Spleen (tissue), 7 donors: ENCODE results near the gene SUCLA2.

ENCODE experiments used
- POLR2A ChIP-seq, 3 donors: fragments of 450-650 bp; IDR thresholded peaks; one replicate each; pipeline ENCODE4 v1.5.1; 2017; ENCODE audit warnings: antibody characterized with exemption in 3 of 3, mild to moderate bottlenecking in 1 of 3
- POLR2AphosphoS5 ChIP-seq, 3 donors: sonication (generic); formaldehyde crosslinking; IDR thresholded peaks; one replicate each; pipeline ENCODE4 v1.5.1; 2017; ENCODE audit warnings: antibody characterized with exemption in 3 of 3
- TF ChIP-seq, protein P1 (sequence below), 11 experiments: fragments of 200-600 bp in 7 of 11; fragments of 450-650 bp in 4 of 11; sonication (generic) in 4 of 11; IDR thresholded peaks in 8 of 11; conservative IDR thresholded peaks in 3 of 11; 1 replicate in 7 of 11; 2 replicates in 4 of 11; pipeline versions ENCODE4 v1.4.0 to v1.8.0; 2016 to 2021; ENCODE audit warnings: antibody characterized with exemption in 11 of 11, inconsistent platforms in 4 of 11, mild to moderate bottlenecking in 1 of 11
- donor health status: DM: no; HTN: no; CAD: no; lungs with moderate emphysema.
- donor health status: DM: no; HTN: no; CAD: no.
- donor health status: DM: no; HTN: no; CAD: no.

DNA sequence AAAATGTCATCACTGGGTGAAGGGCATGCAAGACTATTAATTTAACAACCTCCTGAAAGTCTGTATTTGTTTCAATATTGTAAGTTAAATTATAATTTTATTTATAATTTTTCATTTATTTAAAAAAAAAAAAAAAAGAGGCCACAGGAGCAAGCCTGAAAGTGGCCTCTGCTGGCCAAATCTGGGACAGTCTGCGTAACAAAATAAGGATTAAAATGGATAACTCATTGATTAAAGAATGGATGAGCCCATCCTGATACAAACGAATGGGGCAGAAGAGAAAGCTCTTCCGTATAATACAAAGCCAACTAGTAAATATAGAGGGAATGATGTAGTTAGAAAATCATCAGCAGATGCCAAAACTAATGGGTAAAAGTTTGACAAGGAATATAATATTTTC is 36.2 kb downstream of the SUCLA2 start:
- TF ChIP-seq, protein P1, sequence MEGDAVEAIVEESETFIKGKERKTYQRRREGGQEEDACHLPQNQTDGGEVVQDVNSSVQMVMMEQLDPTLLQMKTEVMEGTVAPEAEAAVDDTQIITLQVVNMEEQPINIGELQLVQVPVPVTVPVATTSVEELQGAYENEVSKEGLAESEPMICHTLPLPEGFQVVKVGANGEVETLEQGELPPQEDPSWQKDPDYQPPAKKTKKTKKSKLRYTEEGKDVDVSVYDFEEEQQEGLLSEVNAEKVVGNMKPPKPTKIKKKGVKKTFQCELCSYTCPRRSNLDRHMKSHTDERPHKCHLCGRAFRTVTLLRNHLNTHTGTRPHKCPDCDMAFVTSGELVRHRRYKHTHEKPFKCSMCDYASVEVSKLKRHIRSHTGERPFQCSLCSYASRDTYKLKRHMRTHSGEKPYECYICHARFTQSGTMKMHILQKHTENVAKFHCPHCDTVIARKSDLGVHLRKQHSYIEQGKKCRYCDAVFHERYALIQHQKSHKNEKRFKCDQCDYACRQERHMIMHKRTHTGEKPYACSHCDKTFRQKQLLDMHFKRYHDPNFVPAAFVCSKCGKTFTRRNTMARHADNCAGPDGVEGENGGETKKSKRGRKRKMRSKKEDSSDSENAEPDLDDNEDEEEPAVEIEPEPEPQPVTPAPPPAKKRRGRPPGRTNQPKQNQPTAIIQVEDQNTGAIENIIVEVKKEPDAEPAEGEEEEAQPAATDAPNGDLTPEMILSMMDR (IDR thresholded peaks at IDR 0.05 in 8 of 11, conservative IDR thresholded peaks at IDR 0.05 in 3 of 11) = no peak
- TF ChIP-seq POLR2A (IDR thresholded peaks at IDR 0.05) = no peak
- TF ChIP-seq POLR2AphosphoS5 (IDR thresholded peaks at IDR 0.05) = no peak
